WTC11 (cell line): Measurements from ENCODE around the gene SATB1. TPM values are rescaled to one million over a fixed set of nuclear protein-coding genes. Genes with fewer than 3 reads are reported as not detected.

Experiments used
- ATAC-seq: fragments of 200-7000 bp; cut with Tn5 transposase; 2 replicates; pipeline ENCODE4 v1.10.0; 2021; ENCODE audit warnings: mild to moderate bottlenecking, moderate library complexity
- CTCF ChIA-PET: fragments of 300-600 bp; sonication (Branson Sonifier 250); formaldehyde crosslinking; loops from one replicate; lab custom pipeline; 2021; ENCODE audit warnings: antibody characterized with exemption; lab: Charles Lee
- POLR2A ChIA-PET: fragments of 350-600 bp; sonication (Branson Sonifier 250); formaldehyde crosslinking; loops from one replicate; lab custom pipeline; 2021; ENCODE audit warnings: antibody characterized with exemption; lab: Charles Lee
- DNase-seq: peaks from one replicate; pipeline ENCODE4 v3.0.0; 2021; ENCODE audit warnings: low spot score
- H3K27ac Mint-ChIP-seq: 2 replicates; pipeline ENCODE4 v1.8.0; 2021; ENCODE audit warnings: mixed read lengths
- H3K27me3 Mint-ChIP-seq: 2 replicates; pipeline ENCODE4 v1.8.0; 2021; ENCODE audit warnings: low read depth, mild to moderate bottlenecking, moderate library complexity, mixed read lengths
- H3K36me3 Mint-ChIP-seq: 2 replicates; pipeline ENCODE4 v1.8.0; 2021; ENCODE audit warnings: mixed read lengths
- H3K4me1 Mint-ChIP-seq: 2 replicates; pipeline ENCODE4 v1.8.0; 2022; ENCODE audit warnings: mixed read lengths
- H3K4me3 Mint-ChIP-seq: 2 replicates; pipeline ENCODE4 v1.8.0; 2021; ENCODE audit warnings: mild to moderate bottlenecking, moderate library complexity, mixed read lengths
- H3K9me3 Mint-ChIP-seq: 2 replicates; pipeline ENCODE4 v1.8.0; 2021; ENCODE audit warnings: mixed read lengths
- ATF2 ChIP-seq: sonication (generic); formaldehyde crosslinking; IDR thresholded peaks from 2 replicates; pipeline ENCODE4 v1.8.1; 2022; ENCODE audit warnings: low read depth, missing genetic modification reagents, borderline replicate concordance
- ATF6 ChIP-seq: sonication (generic); formaldehyde crosslinking; IDR thresholded peaks from 2 replicates; pipeline ENCODE4 v1.8.1; 2023; ENCODE audit warnings: mild to moderate bottlenecking, missing genetic modification reagents
- CBFB ChIP-seq: sonication (generic); formaldehyde crosslinking; IDR thresholded peaks from 2 replicates; pipeline ENCODE4 v1.8.1; 2022; ENCODE audit warnings: mild to moderate bottlenecking, low read depth, missing genetic modification reagents
- CREM ChIP-seq: sonication (generic); formaldehyde crosslinking; IDR thresholded peaks from 2 replicates; pipeline ENCODE4 v1.8.1; 2022; ENCODE audit warnings: mild to moderate bottlenecking, missing genetic modification reagents, moderate library complexity
- EMX1 ChIP-seq: fragments of 250-450 bp; sonication (Bioruptor Pico); IDR thresholded peaks from 2 replicates; pipeline ENCODE4 v1.8.0; 2021; ENCODE audit warnings: mild to moderate bottlenecking
- ESRRA ChIP-seq: sonication (generic); formaldehyde crosslinking; IDR thresholded peaks from 2 replicates; pipeline ENCODE4 v1.8.1; 2022; ENCODE audit warnings: mild to moderate bottlenecking, missing genetic modification reagents, borderline replicate concordance
- GABPB1 ChIP-seq: sonication (generic); formaldehyde crosslinking; IDR thresholded peaks from 2 replicates; pipeline ENCODE4 v1.8.1; 2023; ENCODE audit warnings: mild to moderate bottlenecking, missing genetic modification reagents
- GTF2I ChIP-seq: fragments of 250-450 bp; sonication (Bioruptor Pico); conservative IDR thresholded peaks from 2 replicates; pipeline ENCODE4 v1.4.0; 2021; ENCODE audit warnings: mild to moderate bottlenecking
- IRF2 ChIP-seq: sonication (generic); formaldehyde crosslinking; IDR thresholded peaks from 2 replicates; pipeline ENCODE4 v1.8.0; 2022; ENCODE audit warnings: low read depth, missing genetic modification reagents, borderline replicate concordance
- NFYB ChIP-seq: sonication (generic); formaldehyde crosslinking; conservative IDR thresholded peaks from 2 replicates; pipeline ENCODE4 v1.8.0; 2022; ENCODE audit warnings: low read depth, missing genetic modification reagents
- ZNF138 ChIP-seq: sonication (generic); formaldehyde crosslinking; conservative IDR thresholded peaks from 2 replicates; pipeline ENCODE4 v1.8.1; 2022; ENCODE audit warnings: mild to moderate bottlenecking, moderate library complexity, missing genetic modification reagents
- ZNF232 ChIP-seq: sonication (generic); formaldehyde crosslinking; IDR thresholded peaks from 2 replicates; pipeline ENCODE4 v1.8.0; 2022; ENCODE audit warnings: mild to moderate bottlenecking, missing genetic modification reagents
- ZNF396 ChIP-seq: fragments of 250-450 bp; sonication (Bioruptor Pico); IDR thresholded peaks from 2 replicates; pipeline ENCODE4 v1.8.0; 2021; ENCODE audit warnings: mild to moderate bottlenecking, moderate library complexity, borderline replicate concordance
- ZSCAN18 ChIP-seq: fragments of 250-450 bp; sonication (Bioruptor Pico); IDR thresholded peaks from 2 replicates; pipeline ENCODE4 v2.1.2; 2022; ENCODE audit warnings: mild to moderate bottlenecking, moderate library complexity
- total RNA-seq: library from RNA; stranded (reverse); gene quantifications from 3 replicates; pipeline ENCODE4 v1.2.3, GENCODE V29; 2021
- TF ChIP-seq, protein P1 (sequence below): sonication (generic); formaldehyde crosslinking; IDR thresholded peaks from 2 replicates; pipeline ENCODE4 v1.8.0; 2023; ENCODE audit warnings: missing genetic modification reagents, mild to moderate bottlenecking, borderline replicate concordance

The SATB1 gene
- total RNA-seq, 1 experiment from 2014 or later, result 36.2 TPM

DNA sequence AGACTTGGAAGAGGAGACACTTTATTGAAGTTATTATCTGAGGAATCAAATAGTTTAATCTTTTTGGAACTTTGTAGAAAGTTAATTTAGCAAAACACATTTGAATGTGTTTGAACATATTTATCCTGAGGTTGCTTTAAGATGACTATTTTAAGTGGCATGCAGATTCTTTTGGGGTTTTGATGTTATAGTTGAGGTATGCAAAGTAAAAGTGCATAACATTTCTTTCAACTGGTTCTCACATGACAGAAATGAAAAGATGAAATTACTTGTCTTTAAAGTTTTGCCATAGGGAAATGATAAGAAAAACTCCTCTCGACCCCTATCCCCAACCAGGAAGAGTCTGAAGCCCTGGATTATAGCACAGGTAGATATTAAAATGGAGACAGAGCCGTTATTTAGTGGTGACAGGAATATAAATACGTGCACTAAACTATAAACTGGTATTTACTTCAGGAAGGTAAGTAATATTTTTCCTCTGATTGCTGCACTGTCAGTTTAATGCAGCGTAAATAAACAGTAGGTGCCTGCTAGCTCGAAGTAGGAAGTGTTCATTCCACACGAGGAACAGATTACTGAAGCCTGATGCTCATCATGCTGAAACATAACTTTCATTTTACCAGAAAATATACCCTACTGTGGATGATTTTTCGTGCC lies 15.1 kb upstream of the SATB1 start:
- ChIA-PET CTCF (no interaction called here), POLR2A (no interaction called here)
- no peak for TF ChIP-seq ZSCAN18 (CRISPR knock-in tag)
- no peak for DNase-seq
- no peaks in the 10 kb centered on the region for H3K9me3 Mint-ChIP-seq
- no peaks in the 10 kb centered on the region for H3K36me3 Mint-ChIP-seq
- H3K4me3 Mint-ChIP-seq, result no peak overlapping the region
- H3K4me1 Mint-ChIP-seq, result peaks cover 45% of the 10 kb centered on the region
- ATAC-seq, result no peak
- peaks cover 12% of the 10 kb centered on the region for H3K27me3 Mint-ChIP-seq
- H3K27ac Mint-ChIP-seq, result no peak overlapping the region

- CTCF ChIA-PET, result no interaction called here
- DNase-seq, result no peak
- Mint-ChIP-seq H3K4me3 (no peak overlapping the region), H3K36me3 (no peaks in the 10 kb centered on the region), H3K27ac (no peak overlapping the region), H3K27me3 (peaks cover 12% of the 10 kb centered on the region), H3K9me3 (no peaks in the 10 kb centered on the region), H3K4me1 (peaks cover 50% of the 10 kb centered on the region)
- POLR2A ChIA-PET, result no interaction called here
- ATAC-seq, result no peak
- TF ChIP-seq IRF2 (CRISPR knock-in tag) (no peak), ZNF396 (CRISPR knock-in tag) (no peak), CREM (CRISPR knock-in tag) (no peak), ATF6 (no peak), ZNF138 (CRISPR knock-in tag) (no peak), ESRRA (CRISPR knock-in tag) (no peak), EMX1 (CRISPR knock-in tag) (no peak), CBFB (CRISPR knock-in tag) (no peak), ZSCAN18 (CRISPR knock-in tag) (no peak), ATF2 (no peak), NFYB (CRISPR knock-in tag) (no peak)
Observed at GRCh38 chr3:18439281-18439680, 14.1 kb upstream of the SATB1 start.

GRCh38 chr3:18438586-18438985 lies 13.4 kb upstream of the SATB1 start:
- POLR2A ChIA-PET, result interaction anchor here (1.1 kb wide), 1 partner anchor 9 kb away, joined by 4 read pairs; no protein-coding TSS in a partner anchor
- Mint-ChIP-seq H3K27me3 (peaks cover 12% of the 10 kb centered on the region), H3K36me3 (no peaks in the 10 kb centered on the region), H3K4me1 (peaks cover 50% of the 10 kb centered on the region), H3K27ac (no peak overlapping the region), H3K4me3 (no peak overlapping the region), H3K9me3 (no peaks in the 10 kb centered on the region)
- ATAC-seq, result peak; percentile 45
- CTCF ChIA-PET, result no interaction called here
- no peak for TF ChIP-seq ZNF232 (CRISPR knock-in tag)
- no peak for TF ChIP-seq GABPB1 (CRISPR knock-in tag)
- TF ChIP-seq, protein P1, sequence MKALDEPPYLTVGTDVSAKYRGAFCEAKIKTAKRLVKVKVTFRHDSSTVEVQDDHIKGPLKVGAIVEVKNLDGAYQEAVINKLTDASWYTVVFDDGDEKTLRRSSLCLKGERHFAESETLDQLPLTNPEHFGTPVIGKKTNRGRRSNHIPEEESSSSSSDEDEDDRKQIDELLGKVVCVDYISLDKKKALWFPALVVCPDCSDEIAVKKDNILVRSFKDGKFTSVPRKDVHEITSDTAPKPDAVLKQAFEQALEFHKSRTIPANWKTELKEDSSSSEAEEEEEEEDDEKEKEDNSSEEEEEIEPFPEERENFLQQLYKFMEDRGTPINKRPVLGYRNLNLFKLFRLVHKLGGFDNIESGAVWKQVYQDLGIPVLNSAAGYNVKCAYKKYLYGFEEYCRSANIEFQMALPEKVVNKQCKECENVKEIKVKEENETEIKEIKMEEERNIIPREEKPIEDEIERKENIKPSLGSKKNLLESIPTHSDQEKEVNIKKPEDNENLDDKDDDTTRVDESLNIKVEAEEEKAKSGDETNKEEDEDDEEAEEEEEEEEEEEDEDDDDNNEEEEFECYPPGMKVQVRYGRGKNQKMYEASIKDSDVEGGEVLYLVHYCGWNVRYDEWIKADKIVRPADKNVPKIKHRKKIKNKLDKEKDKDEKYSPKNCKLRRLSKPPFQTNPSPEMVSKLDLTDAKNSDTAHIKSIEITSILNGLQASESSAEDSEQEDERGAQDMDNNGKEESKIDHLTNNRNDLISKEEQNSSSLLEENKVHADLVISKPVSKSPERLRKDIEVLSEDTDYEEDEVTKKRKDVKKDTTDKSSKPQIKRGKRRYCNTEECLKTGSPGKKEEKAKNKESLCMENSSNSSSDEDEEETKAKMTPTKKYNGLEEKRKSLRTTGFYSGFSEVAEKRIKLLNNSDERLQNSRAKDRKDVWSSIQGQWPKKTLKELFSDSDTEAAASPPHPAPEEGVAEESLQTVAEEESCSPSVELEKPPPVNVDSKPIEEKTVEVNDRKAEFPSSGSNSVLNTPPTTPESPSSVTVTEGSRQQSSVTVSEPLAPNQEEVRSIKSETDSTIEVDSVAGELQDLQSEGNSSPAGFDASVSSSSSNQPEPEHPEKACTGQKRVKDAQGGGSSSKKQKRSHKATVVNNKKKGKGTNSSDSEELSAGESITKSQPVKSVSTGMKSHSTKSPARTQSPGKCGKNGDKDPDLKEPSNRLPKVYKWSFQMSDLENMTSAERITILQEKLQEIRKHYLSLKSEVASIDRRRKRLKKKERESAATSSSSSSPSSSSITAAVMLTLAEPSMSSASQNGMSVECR (CRISPR knock-in tag), result no peak
- no peak for TF ChIP-seq GTF2I (CRISPR knock-in tag)
- no peak for TF ChIP-seq ZNF396 (CRISPR knock-in tag)
- no peak for DNase-seq
